Measurements from ENCODE around the gene KIF26B.

Gene KIF26B

GRCh38 chr1:245172829-245173228 lies 18.0 kb downstream of the KIF26B start:
- H3K36me3 ChIP-seq (ENCODE audit: insufficient read depth, insufficient read length, low read length): no peaks in the 10 kb centered on the region
- H3K9ac ChIP-seq (ENCODE audit: insufficient read length, low read depth): no peak overlapping the region
- DNase-seq (ENCODE audit: low read depth, low spot score): no peak
- H3K4me3 ChIP-seq (ENCODE audit: insufficient read length, low read depth): no peak overlapping the region
- H3K9me3 ChIP-seq (ENCODE audit: insufficient read depth, low read length): no peaks in the 10 kb centered on the region
- no peaks in the 10 kb centered on the region for H3K27me3 ChIP-seq (ENCODE audit: insufficient read depth, insufficient read length)
- no peak for TF ChIP-seq ZNF274 (IDR thresholded peaks at IDR 0.05; ENCODE audit: low read depth, low read length)
- no peak for TF ChIP-seq YY1 (IDR thresholded peaks at IDR 0.05; ENCODE audit: insufficient read depth, insufficient read length)
- no peak for TF ChIP-seq SUZ12 (IDR thresholded peaks at IDR 0.05; ENCODE audit: extremely low read depth, insufficient read depth, insufficient read length)
- H3K4me1 ChIP-seq (ENCODE audit: insufficient read depth, insufficient read length): no peaks in the 10 kb centered on the region

GRCh38 chr1:245173446-245174211 lies 18.8 kb downstream of the KIF26B start:
- no peaks in the 10 kb centered on the region for H3K36me3 ChIP-seq (ENCODE audit: insufficient read depth, insufficient read length, low read length)
- no peaks in the 10 kb centered on the region for H3K4me1 ChIP-seq (ENCODE audit: insufficient read depth, insufficient read length)
- TF ChIP-seq YY1 (IDR thresholded peaks at IDR 0.05; ENCODE audit: insufficient read depth, insufficient read length): no peak
- no peak for TF ChIP-seq SUZ12 (IDR thresholded peaks at IDR 0.05; ENCODE audit: extremely low read depth, insufficient read depth, insufficient read length)
- no peak for TF ChIP-seq ZNF274 (IDR thresholded peaks at IDR 0.05; ENCODE audit: low read depth, low read length)
- no peaks in the 10 kb centered on the region for H3K27me3 ChIP-seq (ENCODE audit: insufficient read depth, insufficient read length)
- DNase-seq (ENCODE audit: low read depth, low spot score): no peak
- H3K9ac ChIP-seq (ENCODE audit: insufficient read length, low read depth): no peak overlapping the region
- no peak overlapping the region for H3K4me3 ChIP-seq (ENCODE audit: insufficient read length, low read depth)
- no peaks in the 10 kb centered on the region for H3K9me3 ChIP-seq (ENCODE audit: insufficient read depth, low read length)

- TF ChIP-seq ZNF274 (IDR thresholded peaks at IDR 0.05; ENCODE audit: low read depth, low read length) (no peak), SUZ12 (IDR thresholded peaks at IDR 0.05; ENCODE audit: extremely low read depth, insufficient read depth, insufficient read length) (no peak), YY1 (IDR thresholded peaks at IDR 0.05; ENCODE audit: insufficient read depth, insufficient read length) (no peak)
- H3K4me3 ChIP-seq (ENCODE audit: insufficient read length, low read depth): no peak overlapping the region
- no peak for DNase-seq (ENCODE audit: low read depth, low spot score)
- no peak overlapping the region for H3K9ac ChIP-seq (ENCODE audit: insufficient read length, low read depth)
- H3K4me1 ChIP-seq (ENCODE audit: insufficient read depth, insufficient read length): no peaks in the 10 kb centered on the region
- H3K27me3 ChIP-seq (ENCODE audit: insufficient read depth, insufficient read length): no peaks in the 10 kb centered on the region
- H3K36me3 ChIP-seq (ENCODE audit: insufficient read depth, insufficient read length, low read length): no peaks in the 10 kb centered on the region
- H3K9me3 ChIP-seq (ENCODE audit: insufficient read depth, low read length): no peaks in the 10 kb centered on the region
These were observed 22.5 kb downstream of the KIF26B start for GRCh38 chr1:245177071-245177900.

- H3K27me3 ChIP-seq (ENCODE audit: insufficient read depth, insufficient read length): no peaks in the 10 kb centered on the region
- no peak overlapping the region for H3K4me3 ChIP-seq (ENCODE audit: insufficient read length, low read depth)
- TF ChIP-seq YY1 (IDR thresholded peaks at IDR 0.05; ENCODE audit: insufficient read depth, insufficient read length): no peak
- no peak for TF ChIP-seq SUZ12 (IDR thresholded peaks at IDR 0.05; ENCODE audit: extremely low read depth, insufficient read depth, insufficient read length)
- TF ChIP-seq ZNF274 (IDR thresholded peaks at IDR 0.05; ENCODE audit: low read depth, low read length): no peak
- H3K9me3 ChIP-seq (ENCODE audit: insufficient read depth, low read length): no peaks in the 10 kb centered on the region
- H3K9ac ChIP-seq (ENCODE audit: insufficient read length, low read depth): no peak overlapping the region
- no peaks in the 10 kb centered on the region for H3K36me3 ChIP-seq (ENCODE audit: insufficient read depth, insufficient read length, low read length)
- H3K4me1 ChIP-seq (ENCODE audit: insufficient read depth, insufficient read length): no peaks in the 10 kb centered on the region
- no peak for DNase-seq (ENCODE audit: low read depth, low spot score)
These were observed 24.9 kb downstream of the KIF26B start for GRCh38 chr1:245179706-245180105.

GRCh38 chr1:245180496-245181157 lies 25.8 kb downstream of the KIF26B start:
- H3K27me3 ChIP-seq (ENCODE audit: insufficient read depth, insufficient read length): no peaks in the 10 kb centered on the region
- H3K9ac ChIP-seq (ENCODE audit: insufficient read length, low read depth): no peak overlapping the region
- H3K9me3 ChIP-seq (ENCODE audit: insufficient read depth, low read length): no peaks in the 10 kb centered on the region
- H3K4me3 ChIP-seq (ENCODE audit: insufficient read length, low read depth): no peak overlapping the region
- TF ChIP-seq SUZ12 (IDR thresholded peaks at IDR 0.05; ENCODE audit: extremely low read depth, insufficient read depth, insufficient read length) (no peak), ZNF274 (IDR thresholded peaks at IDR 0.05; ENCODE audit: low read depth, low read length) (no peak), YY1 (IDR thresholded peaks at IDR 0.05; ENCODE audit: insufficient read depth, insufficient read length) (no peak)
- no peaks in the 10 kb centered on the region for H3K36me3 ChIP-seq (ENCODE audit: insufficient read depth, insufficient read length, low read length)
- DNase-seq (ENCODE audit: low read depth, low spot score): no peak
- H3K4me1 ChIP-seq (ENCODE audit: insufficient read depth, insufficient read length): no peaks in the 10 kb centered on the region

- no peak for TF ChIP-seq YY1 (IDR thresholded peaks at IDR 0.05; ENCODE audit: insufficient read depth, insufficient read length)
- TF ChIP-seq ZNF274 (IDR thresholded peaks at IDR 0.05; ENCODE audit: low read depth, low read length): no peak
- Histone ChIP-seq H3K27me3 (ENCODE audit: insufficient read depth, insufficient read length) (no peaks in the 10 kb centered on the region), H3K9me3 (ENCODE audit: insufficient read depth, low read length) (no peaks in the 10 kb centered on the region), H3K4me1 (ENCODE audit: insufficient read depth, insufficient read length) (no peaks in the 10 kb centered on the region), H3K4me3 (ENCODE audit: insufficient read length, low read depth) (no peak overlapping the region), H3K9ac (ENCODE audit: insufficient read length, low read depth) (no peak overlapping the region), H3K36me3 (ENCODE audit: insufficient read depth, insufficient read length, low read length) (no peaks in the 10 kb centered on the region)
- no peak for DNase-seq (ENCODE audit: low read depth, low spot score)
These were observed 26.4 kb downstream of the KIF26B start for GRCh38 chr1:245181158-245181517.

GRCh38 chr1:245182028-245182427 lies 27.2 kb downstream of the KIF26B start:
- H3K4me3 ChIP-seq (ENCODE audit: insufficient read length, low read depth): no peak overlapping the region
- no peaks in the 10 kb centered on the region for H3K4me1 ChIP-seq (ENCODE audit: insufficient read depth, insufficient read length)
- H3K9ac ChIP-seq (ENCODE audit: insufficient read length, low read depth): no peak overlapping the region
- H3K27me3 ChIP-seq (ENCODE audit: insufficient read depth, insufficient read length): no peaks in the 10 kb centered on the region
- no peaks in the 10 kb centered on the region for H3K9me3 ChIP-seq (ENCODE audit: insufficient read depth, low read length)
- no peak for DNase-seq (ENCODE audit: low read depth, low spot score)
- H3K36me3 ChIP-seq (ENCODE audit: insufficient read depth, insufficient read length, low read length): no peaks in the 10 kb centered on the region
- TF ChIP-seq ZNF274 (IDR thresholded peaks at IDR 0.05; ENCODE audit: low read depth, low read length) (no peak), YY1 (IDR thresholded peaks at IDR 0.05; ENCODE audit: insufficient read depth, insufficient read length) (no peak), SUZ12 (IDR thresholded peaks at IDR 0.05; ENCODE audit: extremely low read depth, insufficient read depth, insufficient read length) (no peak)

Measured in NT2/D1 (cell line).